ENCODE measurements around the gene FSIP1.

The FSIP1 gene

GRCh38 chr15:39593656-39594445, 188.8 kb downstream of the FSIP1 start:
- peak; percentile 40 for DNase-seq

DNA sequence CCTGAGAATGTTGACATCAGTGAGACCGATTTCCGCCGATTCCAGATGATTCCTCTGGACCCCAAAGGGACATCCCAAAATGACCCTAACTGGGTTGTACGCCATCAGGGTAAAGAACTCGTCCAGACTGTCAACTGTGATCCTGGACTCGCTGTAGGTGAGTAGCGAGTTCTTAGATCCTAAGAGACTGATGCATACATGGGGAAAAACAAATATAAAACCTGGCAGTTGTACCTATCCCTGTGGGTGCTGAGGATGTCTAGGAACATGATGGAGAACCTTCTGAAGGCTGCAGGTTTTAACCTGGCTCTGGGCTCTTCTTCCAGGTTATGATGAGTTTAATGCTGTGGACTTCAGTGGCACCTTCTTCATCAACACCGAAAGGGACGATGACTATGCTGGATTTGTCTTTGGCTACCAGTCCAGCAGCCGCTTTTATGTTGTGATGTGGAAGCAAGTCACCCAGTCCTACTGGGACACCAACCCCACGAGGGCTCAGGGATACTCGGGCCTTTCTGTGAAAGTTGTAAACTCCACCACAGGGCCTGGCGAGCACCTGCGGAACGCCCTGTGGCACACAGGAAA, 189.5 kb downstream of the FSIP1 start:
- no peak for DNase-seq
- ATAC-seq, result no peak

More at GRCh38 chr15:39593656-39594445, 188.8 kb downstream of the FSIP1 start:
- peak; percentile 76 for ATAC-seq

DNA sequence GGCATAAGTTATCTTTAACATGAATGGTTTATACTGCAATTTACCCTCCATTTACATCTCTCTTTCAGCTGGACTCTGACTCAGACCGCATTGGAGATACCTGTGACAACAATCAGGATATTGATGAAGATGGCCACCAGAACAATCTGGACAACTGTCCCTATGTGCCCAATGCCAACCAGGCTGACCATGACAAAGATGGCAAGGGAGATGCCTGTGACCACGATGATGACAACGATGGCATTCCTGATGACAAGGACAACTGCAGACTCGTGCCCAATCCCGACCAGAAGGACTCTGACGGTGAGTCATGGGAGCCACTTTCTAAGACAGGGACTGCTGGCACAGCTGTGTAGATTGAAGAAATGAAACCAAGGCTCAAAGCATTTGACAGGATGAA, 190.1 kb downstream of the FSIP1 start:
- DNase-seq (no peak), ATAC-seq (no peak)

DNA sequence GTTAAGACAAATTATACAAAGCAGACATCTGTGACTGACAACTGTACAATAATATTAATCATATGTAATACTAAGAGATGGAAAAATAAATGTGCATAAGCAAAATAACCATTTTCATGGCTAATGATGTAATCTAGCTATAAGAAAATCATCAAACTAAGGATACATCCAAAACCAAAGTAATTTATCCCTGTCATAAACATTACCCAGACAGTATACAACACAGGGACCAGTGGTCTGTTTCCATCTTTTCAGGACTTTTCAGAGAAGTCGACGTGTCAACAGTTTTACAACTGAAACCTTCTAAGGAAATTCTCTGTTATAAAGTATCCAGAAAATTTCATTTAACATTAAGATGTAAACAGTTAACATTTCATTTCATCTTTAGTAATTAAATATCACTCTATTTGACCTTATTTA, 190.7 kb downstream of the FSIP1 start:
- DNase-seq, result no peak
- no peak for ATAC-seq

DNA sequence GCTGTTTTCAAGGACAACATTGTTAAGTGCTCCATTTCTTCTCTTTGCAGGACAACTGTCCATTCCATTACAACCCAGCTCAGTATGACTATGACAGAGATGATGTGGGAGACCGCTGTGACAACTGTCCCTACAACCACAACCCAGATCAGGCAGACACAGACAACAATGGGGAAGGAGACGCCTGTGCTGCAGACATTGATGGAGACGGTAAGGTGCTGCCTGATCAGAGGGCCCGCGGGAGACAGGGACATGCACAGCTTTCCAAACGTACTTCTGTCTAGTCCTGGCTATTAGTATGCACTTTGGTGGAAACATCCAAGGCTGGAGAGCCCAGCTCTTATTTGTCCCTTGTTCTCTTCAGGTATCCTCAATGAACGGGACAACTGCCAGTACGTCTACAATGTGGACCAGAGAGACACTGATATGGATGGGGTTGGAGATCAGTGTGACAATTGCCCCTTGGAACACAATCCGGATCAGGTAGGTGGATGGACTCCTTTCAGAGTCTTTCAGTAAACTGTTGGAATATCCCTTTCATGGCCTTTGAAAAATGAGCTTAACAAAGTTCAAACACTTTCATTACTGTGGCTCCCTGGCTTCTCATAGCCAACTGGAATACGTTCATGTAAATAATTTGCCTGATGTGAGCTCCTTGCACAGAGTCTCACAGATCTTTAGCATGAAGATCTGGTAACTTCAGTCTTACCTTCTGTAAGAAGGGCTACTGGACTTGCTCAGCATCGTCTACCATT, 191.3 kb downstream of the FSIP1 start:
- DNase-seq, result no peak

GRCh38 chr15:39589815-39590644, 192.6 kb downstream of the FSIP1 start:
- ATAC-seq (no peak), DNase-seq (no peak)

More for the DNA sequence above, 191.3 kb downstream of the FSIP1 start:
- ATAC-seq, result no peak

- ATAC-seq, result no peak
- no peak for DNase-seq
Measured at GRCh38 chr15:39589193-39589814, 193.3 kb downstream of the FSIP1 start.

- no peak for ATAC-seq
- DNase-seq, result no peak
Measured at GRCh38 chr15:39588531-39589192, 194.0 kb downstream of the FSIP1 start.

- DNase-seq, result no peak
- ATAC-seq, result no peak
Measured at GRCh38 chr15:39587731-39588530, 194.7 kb downstream of the FSIP1 start.

DNA sequence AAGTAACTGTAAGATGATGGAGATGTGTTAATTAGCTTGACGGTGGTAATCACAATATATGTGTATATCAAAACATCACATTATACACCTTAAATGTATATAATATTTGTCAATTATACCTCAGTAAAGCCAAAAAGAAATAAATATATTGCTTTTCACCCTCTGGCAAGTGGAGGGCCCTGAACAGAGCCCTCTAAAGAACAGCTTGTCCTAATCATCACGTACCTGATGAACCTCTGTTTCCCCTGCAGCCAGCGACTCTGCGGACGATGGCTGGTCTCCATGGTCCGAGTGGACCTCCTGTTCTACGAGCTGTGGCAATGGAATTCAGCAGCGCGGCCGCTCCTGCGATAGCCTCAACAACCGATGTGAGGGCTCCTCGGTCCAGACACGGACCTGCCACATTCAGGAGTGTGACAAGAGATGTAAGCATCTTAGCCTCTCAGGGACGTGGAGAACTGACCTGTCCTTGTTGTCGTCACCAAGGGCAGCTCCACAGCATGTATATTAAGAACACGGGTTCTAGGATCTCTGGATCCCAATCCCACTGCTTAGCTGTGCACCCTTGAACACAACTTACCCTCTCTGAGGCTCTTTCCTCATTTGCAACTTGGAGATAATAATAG, 195.4 kb downstream of the FSIP1 start:
- DNase-seq (no peak), ATAC-seq (no peak)

GRCh38 chr15:39586387-39587095, 196.1 kb downstream of the FSIP1 start:
- no peak for ATAC-seq
- no peak for DNase-seq

DNA sequence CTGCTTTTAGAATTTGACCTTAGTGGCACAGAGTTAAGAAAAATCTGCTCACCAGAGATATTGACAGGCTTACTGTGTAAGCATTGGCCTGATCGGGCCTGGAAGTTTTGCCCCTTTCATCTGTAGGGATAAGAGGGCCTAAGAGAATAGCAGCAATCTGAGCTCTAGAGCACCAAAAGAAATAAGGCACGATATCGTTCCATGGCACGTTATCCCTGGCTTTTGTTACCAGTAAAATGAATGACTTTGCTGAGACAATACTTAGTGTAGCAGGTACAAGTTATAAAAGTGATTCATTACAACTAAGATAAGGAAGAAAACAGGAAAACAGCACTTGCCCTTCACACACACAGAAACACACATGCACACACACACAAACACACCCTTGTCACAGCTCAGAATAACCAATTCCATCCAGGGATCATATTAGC, 196.8 kb downstream of the FSIP1 start:
- DNase-seq (no peak), ATAC-seq (no peak)

GRCh38 chr15:39585389-39585841, 197.2 kb downstream of the FSIP1 start:
- DNase-seq (no peak), ATAC-seq (no peak)

DNA sequence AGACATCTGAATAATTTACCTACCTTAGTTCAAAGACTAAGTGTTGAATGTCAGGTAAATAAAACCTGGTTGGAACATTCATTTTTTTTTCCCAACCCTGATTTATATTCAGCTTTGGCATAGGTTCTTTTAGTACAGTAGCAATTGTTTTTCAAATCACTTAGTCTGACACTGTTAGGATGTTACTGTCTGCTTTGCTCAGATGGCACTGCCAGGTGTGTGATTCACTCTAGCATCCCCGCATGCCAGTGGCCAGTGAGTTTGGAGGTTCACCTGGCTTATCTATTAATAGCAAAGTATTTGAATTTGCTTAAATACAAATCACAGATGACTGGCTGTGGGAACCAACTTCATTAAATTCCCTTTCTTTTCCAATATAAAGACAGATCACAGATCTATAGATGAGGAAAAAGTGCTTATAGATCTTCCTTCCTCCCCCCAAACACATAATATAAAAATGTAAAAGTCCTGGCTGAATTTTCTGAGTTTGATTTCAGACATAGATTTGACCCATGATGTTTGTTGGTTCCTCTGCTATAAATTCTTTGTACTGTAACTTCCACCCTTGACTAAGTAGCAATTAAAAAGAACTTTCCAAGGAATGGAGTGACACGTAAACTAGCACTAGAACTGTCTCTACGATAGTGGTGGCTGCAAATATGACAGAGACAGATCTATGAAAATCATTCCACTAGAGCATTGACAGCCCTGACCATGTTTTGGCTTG, 197.8 kb downstream of the FSIP1 start:
- DNase-seq (no peak), ATAC-seq (no peak)

DNA sequence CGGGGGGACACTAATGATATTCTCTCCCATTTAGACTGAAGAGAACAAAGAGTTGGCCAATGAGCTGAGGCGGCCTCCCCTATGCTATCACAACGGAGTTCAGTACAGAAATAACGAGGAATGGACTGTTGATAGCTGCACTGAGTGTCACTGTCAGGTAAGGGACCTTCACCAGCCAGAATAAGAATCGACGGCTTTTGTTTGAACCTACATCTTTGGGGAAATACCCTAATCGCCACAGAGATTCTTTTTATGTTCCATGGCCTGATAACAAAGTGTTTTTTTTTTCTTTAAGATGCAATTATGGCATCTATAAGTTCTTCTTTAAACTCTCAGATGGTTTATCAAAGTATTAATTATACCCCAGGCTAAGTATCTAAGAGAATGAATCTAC, 198.4 kb downstream of the FSIP1 start:
- no peak for DNase-seq
- ATAC-seq, result no peak

DNA sequence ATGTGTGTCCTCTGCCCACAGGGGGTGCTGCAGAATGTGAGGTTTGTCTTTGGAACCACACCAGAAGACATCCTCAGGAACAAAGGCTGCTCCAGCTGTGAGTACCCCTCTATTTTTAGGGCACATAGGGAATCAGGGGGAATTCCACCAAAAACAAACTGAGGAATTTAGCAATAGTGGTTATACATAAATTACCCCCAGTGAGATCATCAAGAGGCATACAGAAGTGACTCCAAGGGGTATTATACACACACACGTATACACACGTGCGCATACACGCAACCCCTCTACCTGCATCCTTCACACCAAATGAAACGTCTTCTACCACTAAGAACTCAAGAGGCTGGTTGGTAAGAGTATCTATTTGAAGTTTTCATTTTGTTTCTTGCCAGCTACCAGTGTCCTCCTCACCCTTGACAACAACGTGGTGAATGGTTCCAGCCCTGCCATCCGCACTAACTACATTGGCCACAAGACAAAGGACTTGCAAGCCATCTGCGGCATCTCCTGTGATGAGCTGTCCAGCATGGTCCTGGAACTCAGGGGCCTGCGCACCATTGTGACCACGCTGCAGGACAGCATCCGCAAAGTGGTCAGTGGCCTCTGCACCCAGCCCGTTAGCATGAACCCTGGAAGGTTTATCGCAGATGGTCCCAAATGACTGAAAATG, 198.9 kb downstream of the FSIP1 start:
- DNase-seq, result peak; percentile 58
- no peak for ATAC-seq

- DNase-seq (no peak), ATAC-seq (no peak)
Measured at GRCh38 chr15:39582977-39583595, 199.6 kb downstream of the FSIP1 start.
